Prostate gland (tissue), 2 donors: ENCODE results near the gene CYP1A2. TPM values are rescaled to one million over a fixed set of nuclear protein-coding genes. Genes with fewer than 3 reads are reported as not detected.

Source experiments
- DNase-seq: peaks from one replicate; pipeline ENCODE4 v3.0.0-alpha.2; 2019; ENCODE audit warnings: low spot score
- H3K27ac ChIP-seq, 2 donors: fragments of 200-600 bp; sonication (generic); 2 replicates each; pipeline ENCODE4 v1.5.1; 2017 to 2019
- H3K27me3 ChIP-seq: fragments of 200-600 bp; sonication (generic); replicated peaks from 2 replicates; pipeline ENCODE4 v1.5.1; 2019; ENCODE audit not compliant: insufficient read depth
- H3K36me3 ChIP-seq, 2 donors: fragments of 200-600 bp; sonication (generic); 1 replicate in 1 of 2; 2 replicates in 1 of 2; pipeline versions ENCODE4 v1.5.1 to v1.8.1; 2017 to 2019
- H3K4me1 ChIP-seq: fragments of 200-600 bp; sonication (generic); replicated peaks from 2 replicates; pipeline ENCODE4 v1.5.1; 2019
- H3K4me3 ChIP-seq, 2 donors: fragments of 200-600 bp; sonication (generic); 2 replicates each; pipeline ENCODE4 v1.5.1; 2017 to 2019
- H3K9me3 ChIP-seq: fragments of 200-600 bp; sonication (generic); 2 replicates; pipeline ENCODE4 v1.5.1; 2017
- CTCF ChIP-seq, 4 experiments: fragments of 200-600 bp in 2 of 4; fragments of 450-650 bp in 2 of 4; sonication (generic) in 2 of 4; IDR thresholded peaks; 1 replicate in 3 of 4; 2 replicates in 1 of 4; pipeline ENCODE4 v1.5.1; 2016 to 2019; ENCODE audit warnings: antibody characterized with exemption in 4 of 4, mild to moderate bottlenecking in 2 of 4, moderate library complexity in 2 of 4
- POLR2A ChIP-seq: fragments of 450-650 bp; IDR thresholded peaks from one replicate; pipeline ENCODE4 v1.6.1; 2016; ENCODE audit warnings: antibody characterized with exemption, mild to moderate bottlenecking
- POLR2AphosphoS5 ChIP-seq: sonication (generic); formaldehyde crosslinking; IDR thresholded peaks from one replicate; pipeline ENCODE4 v1.6.1; 2017; ENCODE audit warnings: antibody characterized with exemption
- WGBS: methylation state at CpG from one replicate; pipeline ENCODE4 v1.1.5; 2018; 5-methylcytosine and 5-hydroxymethylcytosine counted together
- intact Hi-C: fragments of 100-400 bp; cut with DNase I; formaldehyde crosslinking; loops from one replicate; pipeline ENCODE4 v1.14.2; 2022
- total RNA-seq, 2 donors: library from RNA; depleted of rRNA; stranded (reverse); fragments of >200 nt; gene quantifications; one replicate each; pipeline ENCODE4 v1.1.0, GENCODE V29; 2016

The CYP1A2 gene
- total RNA-seq, 2 donors from 2014 or later, result 0.46 TPM; not detected in 1

GRCh38 chr15:74724570-74725224 is 23.9 kb upstream of the CYP1A2 start:
- TF ChIP-seq POLR2AphosphoS5 (no peak), POLR2A (no peak), CTCF (IDR thresholded peaks at IDR 0.05) (no peak)
- Histone ChIP-seq H3K36me3 (no peaks in the 10 kb centered on the region), H3K27me3 (peaks cover 4% of the 10 kb centered on the region), H3K4me1 (no peaks in the 10 kb centered on the region), H3K27ac (no peak overlapping the region), H3K9me3 (no peaks in the 10 kb centered on the region), H3K4me3 (no peak overlapping the region)
- no peak for DNase-seq
- intact Hi-C loops, result no loop called here

GRCh38 chr15:74725225-74725774 is 23.3 kb upstream of the CYP1A2 start, which contains the start of gene CYP1A1:
Gene CYP1A1 (minus strand): TSS chr15:74725528. CDS start chr15:74723097, 2,431 bp downstream.
- 2% methylated on average over 9 of the region's 10 CpGs for WGBS

GRCh38 chr15:74725845-74726773 is 22.5 kb upstream of the CYP1A2 start:
- TF ChIP-seq CTCF (IDR thresholded peaks at IDR 0.05), result no peak
- TF ChIP-seq POLR2AphosphoS5, result no peak
- TF ChIP-seq POLR2A, result no peak
- Histone ChIP-seq H3K27ac (no peak overlapping the region), H3K27me3 (peaks cover 4% of the 10 kb centered on the region), H3K36me3 (no peaks in the 10 kb centered on the region), H3K9me3 (no peaks in the 10 kb centered on the region), H3K4me3 (peak overlapping the region; percentile 37 to 39), H3K4me1 (no peaks in the 10 kb centered on the region)
- under 1% methylated on average over 59 of the region's 86 CpGs for WGBS
- intact Hi-C loops, result no loop called here
- no peak for DNase-seq

More at GRCh38 chr15:74725225-74725774, 23.3 kb upstream of the CYP1A2 start, which contains the start of gene CYP1A1:
- H3K36me3 ChIP-seq, result no peaks in the 10 kb centered on the region
- H3K27ac ChIP-seq, result no peak within 1 kb of the TSS
- DNase-seq, result no peak
- H3K27me3 ChIP-seq, result peaks cover 4% of the 10 kb centered on the region
- H3K4me1 ChIP-seq, result no peaks in the 10 kb centered on the region
- H3K9me3 ChIP-seq, result no peaks in the 10 kb centered on the region
- peak within 1 kb of the TSS; percentile 37 to 39 for H3K4me3 ChIP-seq
- TF ChIP-seq POLR2A (no peak), POLR2AphosphoS5 (no peak), CTCF (IDR thresholded peaks at IDR 0.05) (no peak)
- intact Hi-C loops, result no loop called here

GRCh38 chr15:74726774-74727164 is 21.9 kb upstream of the CYP1A2 start:
- TF ChIP-seq CTCF (IDR thresholded peaks at IDR 0.05), result no peak
- no peak for TF ChIP-seq POLR2A
- TF ChIP-seq POLR2AphosphoS5, result no peak
- no peaks in the 10 kb centered on the region for H3K4me1 ChIP-seq
- intact Hi-C loops, result no loop called here
- peaks cover 6% of the 10 kb centered on the region for H3K27me3 ChIP-seq
- H3K9me3 ChIP-seq, result no peaks in the 10 kb centered on the region
- WGBS, result 40% methylated on average over 17 of the region's 24 CpGs
- no peak overlapping the region for H3K27ac ChIP-seq
- peak overlapping the region in 1 of 2 donors; percentile 39 for H3K4me3 ChIP-seq
- no peak for DNase-seq
- no peaks in the 10 kb centered on the region for H3K36me3 ChIP-seq
